ENCODE data around the gene SSTR4. TPM values are rescaled to one million over a fixed set of nuclear protein-coding genes. Genes with fewer than 3 reads are reported as not detected.

SSTR4 gene
- total and polyA plus RNA-seq, 9 donors = 0.15 to 0.69 TPM; not detected in 7

DNA sequence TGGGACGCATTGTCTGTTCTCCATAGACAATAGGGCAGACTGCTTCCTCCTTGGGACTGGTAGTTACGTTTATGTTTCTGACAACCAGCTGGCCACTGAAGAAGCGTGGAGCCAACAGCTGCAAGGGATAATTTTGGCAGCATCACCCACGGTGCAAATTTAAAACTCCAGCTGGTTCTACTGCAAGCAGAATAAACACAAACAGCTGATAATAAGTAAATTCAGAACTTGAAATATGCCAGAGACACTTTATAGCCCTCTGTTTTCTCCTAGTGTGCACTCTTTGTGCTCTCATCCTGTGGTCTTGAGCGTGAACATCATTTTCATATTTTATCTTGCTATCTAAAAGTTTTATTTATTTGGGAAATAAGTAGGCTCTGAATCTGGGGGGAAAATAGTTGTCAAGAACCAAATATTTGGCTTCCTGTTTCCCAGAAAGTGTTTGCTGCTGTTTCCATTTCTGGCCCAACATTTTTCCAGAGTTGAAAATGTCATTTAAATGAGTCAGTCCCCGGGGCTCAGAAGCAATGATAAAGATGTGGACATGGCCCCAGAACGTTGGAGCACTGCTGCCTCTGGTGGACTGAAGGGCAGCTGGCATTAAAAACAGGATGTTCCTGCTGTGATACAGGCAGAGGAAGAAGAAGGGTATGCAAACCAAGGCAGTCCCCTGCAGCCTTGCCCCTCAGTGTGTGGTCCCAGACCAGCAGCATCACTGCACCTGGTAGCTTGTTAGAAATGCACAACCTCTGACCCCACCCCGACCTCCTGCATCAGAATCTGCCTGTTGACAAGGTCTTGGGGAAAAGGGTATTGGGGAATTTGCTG, 26.8 kb downstream of the SSTR4 start:
- H3K4me1 ChIP-seq (ENCODE audit: insufficient read depth) = peaks cover 8% of the 10 kb centered on the region
- H3K9me3 ChIP-seq = no peaks in the 10 kb centered on the region
- no peaks in the 10 kb centered on the region for H3K27me3 ChIP-seq
- TF ChIP-seq POLR2A (IDR thresholded peaks at IDR 0.05) = no peak
- TF ChIP-seq, protein P1, sequence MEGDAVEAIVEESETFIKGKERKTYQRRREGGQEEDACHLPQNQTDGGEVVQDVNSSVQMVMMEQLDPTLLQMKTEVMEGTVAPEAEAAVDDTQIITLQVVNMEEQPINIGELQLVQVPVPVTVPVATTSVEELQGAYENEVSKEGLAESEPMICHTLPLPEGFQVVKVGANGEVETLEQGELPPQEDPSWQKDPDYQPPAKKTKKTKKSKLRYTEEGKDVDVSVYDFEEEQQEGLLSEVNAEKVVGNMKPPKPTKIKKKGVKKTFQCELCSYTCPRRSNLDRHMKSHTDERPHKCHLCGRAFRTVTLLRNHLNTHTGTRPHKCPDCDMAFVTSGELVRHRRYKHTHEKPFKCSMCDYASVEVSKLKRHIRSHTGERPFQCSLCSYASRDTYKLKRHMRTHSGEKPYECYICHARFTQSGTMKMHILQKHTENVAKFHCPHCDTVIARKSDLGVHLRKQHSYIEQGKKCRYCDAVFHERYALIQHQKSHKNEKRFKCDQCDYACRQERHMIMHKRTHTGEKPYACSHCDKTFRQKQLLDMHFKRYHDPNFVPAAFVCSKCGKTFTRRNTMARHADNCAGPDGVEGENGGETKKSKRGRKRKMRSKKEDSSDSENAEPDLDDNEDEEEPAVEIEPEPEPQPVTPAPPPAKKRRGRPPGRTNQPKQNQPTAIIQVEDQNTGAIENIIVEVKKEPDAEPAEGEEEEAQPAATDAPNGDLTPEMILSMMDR (IDR thresholded peaks at IDR 0.05) = peak; percentile 17 to 61 (median 57)
- no peak overlapping the region for H3K4me3 ChIP-seq
- intact Hi-C loops (cut with DNase I) = no loop called here
- H3K36me3 ChIP-seq = no peaks in the 10 kb centered on the region
- WGBS, 3 donors = 2 to 5% (median 4%) methylated on average over 8 of the region's 8 CpGs
- peak; percentile 60 to 67 (median 67) for DNase-seq
- H3K27ac ChIP-seq = peak overlapping the region; percentile 2 to 13

DNA sequence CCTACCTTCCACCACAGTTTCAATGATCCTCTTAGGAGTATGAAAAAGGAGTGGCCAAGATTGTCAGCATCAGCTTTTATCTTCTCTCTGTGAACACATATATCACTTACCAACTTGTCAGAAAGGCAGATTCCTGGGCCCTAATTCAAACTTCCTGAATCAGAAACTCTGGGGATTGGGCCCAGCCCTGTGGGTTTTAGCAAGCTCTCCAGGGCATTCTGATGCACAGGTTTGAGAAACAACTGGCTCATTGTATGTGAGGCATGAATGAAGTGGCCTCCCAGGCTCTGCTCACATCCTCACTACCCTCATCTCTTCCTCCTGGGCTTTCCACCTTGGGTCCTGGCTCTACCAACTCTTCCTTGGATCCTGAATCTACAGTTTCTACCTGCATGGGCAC, 27.5 kb downstream of the SSTR4 start:
- H3K27ac ChIP-seq = no peak overlapping the region
- no peaks in the 10 kb centered on the region for H3K27me3 ChIP-seq
- H3K4me1 ChIP-seq (ENCODE audit: insufficient read depth) = peaks cover 8% of the 10 kb centered on the region
- intact Hi-C loops (cut with DNase I) = no loop called here
- no peaks in the 10 kb centered on the region for H3K9me3 ChIP-seq
- TF ChIP-seq EP300 (IDR thresholded peaks at IDR 0.05) (no peak), POLR2A (IDR thresholded peaks at IDR 0.05) (no peak)
- TF ChIP-seq, protein P1 (IDR thresholded peaks at IDR 0.05) = no peak
- no peak for DNase-seq
- no peak overlapping the region for H3K4me3 ChIP-seq
- no peaks in the 10 kb centered on the region for H3K36me3 ChIP-seq

DNA sequence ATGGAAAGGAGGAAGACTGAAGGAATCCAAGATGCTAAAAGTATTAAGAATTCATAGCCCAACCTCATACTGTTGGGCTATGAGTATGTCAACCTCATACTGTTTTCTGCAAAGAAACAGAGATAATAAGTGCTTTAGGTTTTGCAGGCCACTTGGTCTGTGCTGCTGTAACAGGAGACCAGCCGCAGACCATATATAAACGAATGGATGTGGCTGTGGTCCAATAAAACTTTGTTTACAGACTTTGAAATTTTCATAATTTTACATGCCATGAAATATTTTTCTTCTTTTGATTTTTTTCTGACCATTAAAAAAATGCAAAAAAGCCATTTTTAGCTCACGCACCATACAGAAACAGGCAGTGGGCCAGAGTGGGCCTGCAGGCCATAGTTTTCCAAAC, 28.1 kb downstream of the SSTR4 start:
- no peak overlapping the region for H3K4me3 ChIP-seq
- no peaks in the 10 kb centered on the region for H3K9me3 ChIP-seq
- no peak for DNase-seq
- TF ChIP-seq POLR2A (IDR thresholded peaks at IDR 0.05) = no peak
- no peak for TF ChIP-seq EP300 (IDR thresholded peaks at IDR 0.05)
- TF ChIP-seq, protein P1 (IDR thresholded peaks at IDR 0.05) = no peak
- intact Hi-C loops (cut with DNase I) = no loop called here
- no peaks in the 10 kb centered on the region for H3K27me3 ChIP-seq
- H3K36me3 ChIP-seq = no peaks in the 10 kb centered on the region
- peaks cover 8% of the 10 kb centered on the region for H3K4me1 ChIP-seq (ENCODE audit: insufficient read depth)
- 64 to 70% (median 70%) methylated on average over 3 of the region's 3 CpGs for WGBS, 3 donors
- H3K27ac ChIP-seq = no peak overlapping the region

DNA sequence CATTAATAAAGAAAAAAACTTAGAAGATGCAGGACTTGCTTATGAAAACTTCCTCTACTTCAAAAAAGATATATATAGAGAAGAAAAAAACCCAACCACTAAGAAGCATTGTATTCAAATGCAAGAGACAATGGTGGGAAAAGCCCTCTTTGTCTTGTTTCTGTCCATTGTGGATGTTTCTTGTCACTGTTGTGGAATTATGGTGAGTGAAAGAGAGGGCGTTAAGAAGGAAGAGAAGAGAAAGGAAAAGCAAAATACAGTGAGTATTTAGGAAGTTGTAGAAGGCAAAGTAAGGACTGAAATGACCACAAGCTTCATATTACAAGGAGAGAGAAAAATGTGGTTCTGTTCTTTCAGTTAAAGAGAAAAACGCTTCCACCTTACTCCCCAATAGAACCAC, 28.5 kb downstream of the SSTR4 start:
- H3K27ac ChIP-seq = no peak overlapping the region

More for the DNA sequence above, 28.5 kb downstream of the SSTR4 start:
- H3K4me3 ChIP-seq = no peak overlapping the region
- no peaks in the 10 kb centered on the region for H3K9me3 ChIP-seq
- H3K36me3 ChIP-seq = no peaks in the 10 kb centered on the region
- 81 to 91% (median 85%) methylated on average over 2 of the region's 2 CpGs for WGBS, 3 donors
- TF ChIP-seq, protein P1 (IDR thresholded peaks at IDR 0.05) = no peak
- TF ChIP-seq POLR2A (IDR thresholded peaks at IDR 0.05) = no peak
- no peak for TF ChIP-seq EP300 (IDR thresholded peaks at IDR 0.05)
- intact Hi-C loops (cut with DNase I) = no loop called here
- no peak for DNase-seq
- no peaks in the 10 kb centered on the region for H3K27me3 ChIP-seq
- H3K4me1 ChIP-seq (ENCODE audit: insufficient read depth) = peaks cover 8% of the 10 kb centered on the region

All from ovary (tissue), 9 donors.